CD4-positive, CD25-positive, alpha-beta regulatory T cell (primary cell): ENCODE results near the gene SARNP. TPM values are rescaled to one million over a fixed set of nuclear protein-coding genes. Genes with fewer than 3 reads are reported as not detected.
"Not testable (repeated sequence)": the region's sequence is repeated elsewhere in the genome, so short reads cannot be mapped to it uniquely, and the experiment has no call there.

Experiments used
- ATAC-seq, 2 donors: fragments of 150-1000 bp; cut with Tn5 transposase; one replicate each; pipeline ENCODE4 v1.10.0; 2021; ENCODE audit warnings: low read depth in 2 of 2, moderate number of reproducible peaks in 2 of 2, moderate library complexity in 1 of 2
- DNase-seq, 3 donors: peaks; one replicate each; pipeline versions ENCODE4 v3.0.0 to v3.0.0-alpha.2; 2012 to 2022; ENCODE audit warnings: mixed read lengths in 1 of 3
- H3K27ac ChIP-seq: one replicate; pipeline ENCODE4 v1.7.0; 2013; ENCODE audit warnings: mild to moderate bottlenecking, low read length; ENCODE audit not compliant: insufficient read depth, poor library complexity, severe bottlenecking
- H3K27me3 ChIP-seq: one replicate; pipeline ENCODE4 v1.7.0; 2013; ENCODE audit warnings: low read length; ENCODE audit not compliant: control insufficient read depth, insufficient read depth
- H3K36me3 ChIP-seq: one replicate; pipeline ENCODE4 v1.7.0; 2013; ENCODE audit warnings: mild to moderate bottlenecking, low read length, moderate library complexity; ENCODE audit not compliant: control insufficient read depth, insufficient read depth
- H3K4me1 ChIP-seq: 2 replicates; pipeline ENCODE4 v1.7.0; 2013; ENCODE audit warnings: mild to moderate bottlenecking, low read length; ENCODE audit not compliant: insufficient read depth, control insufficient read depth, poor library complexity, severe bottlenecking
- H3K4me3 ChIP-seq: one replicate; pipeline ENCODE4 v1.7.0; 2013; ENCODE audit warnings: low read depth, mild to moderate bottlenecking, low read length, moderate library complexity
- H3K9me3 ChIP-seq, 2 experiments: 1 replicate in 1 of 2; 2 replicates in 1 of 2; pipeline ENCODE4 v1.7.0; 2013; ENCODE audit warnings: low read length in 2 of 2, mild to moderate bottlenecking in 1 of 2, moderate library complexity in 1 of 2; ENCODE audit not compliant: control insufficient read depth in 2 of 2
- H3K27ac Mint-ChIP-seq, 3 donors: one replicate each; pipeline ENCODE4 v1.8.0; 2020 to 2022; ENCODE audit warnings: mild to moderate bottlenecking in 3 of 3, mixed read lengths in 3 of 3, moderate library complexity in 2 of 3
- H3K27me3 Mint-ChIP-seq: one replicate; pipeline ENCODE4 v1.8.0; 2022; ENCODE audit warnings: mild to moderate bottlenecking, mixed read lengths
- H3K36me3 Mint-ChIP-seq: one replicate; pipeline ENCODE4 v1.8.0; 2020; ENCODE audit warnings: mixed read lengths
- H3K4me1 Mint-ChIP-seq, 4 donors: one replicate each; pipeline ENCODE4 v1.8.0; 2020 to 2022; ENCODE audit warnings: mixed read lengths in 4 of 4, mild to moderate bottlenecking in 1 of 4
- H3K4me3 Mint-ChIP-seq, 4 donors: one replicate each; pipeline ENCODE4 v1.8.0; 2020 to 2022; ENCODE audit warnings: mild to moderate bottlenecking in 4 of 4, mixed read lengths in 4 of 4, moderate library complexity in 3 of 4
- H3K9me3 Mint-ChIP-seq, 7 donors: one replicate each; pipeline ENCODE4 v1.8.0; 2020 to 2022; ENCODE audit warnings: mixed read lengths in 7 of 7, mild to moderate bottlenecking in 3 of 7, moderate library complexity in 2 of 7
- polyA plus RNA-seq, 4 donors: library from polyadenylated mRNA; unstranded; fragments of 300-500 nt; fragmentation: Illumina TruSeq; gene quantifications; one replicate each; pipeline ENCODE4 v1.2.3, GENCODE V29; 2021
- total RNA-seq: library from RNA; stranded (reverse); gene quantifications from one replicate; pipeline ENCODE4 v1.2.3, GENCODE V29; 2022

Gene SARNP
- total and polyA plus RNA-seq, 5 donors from 2014 or later = 49.3 to 159 (median 123) TPM

- not testable (repeated sequence) for H3K36me3 Mint-ChIP-seq, H3K36me3 ChIP-seq, H3K27ac ChIP-seq, H3K27me3 Mint-ChIP-seq, DNase-seq, ATAC-seq, H3K9me3 ChIP-seq, H3K4me3 ChIP-seq, H3K27ac Mint-ChIP-seq, H3K9me3 Mint-ChIP-seq, H3K27me3 ChIP-seq
- peaks cover 0 to 36% (median 19%) of the 10 kb centered on the region in 4 donors for H3K4me1 Mint-ChIP-seq
- peaks cover 20% of the 10 kb centered on the region for H3K4me1 ChIP-seq
- peak overlapping the region in 1 of 4 donors; percentile 64 for H3K4me3 Mint-ChIP-seq
Observed at GRCh38 chr12:55834400-55834799, 16.9 kb upstream of the SARNP start.

DNA sequence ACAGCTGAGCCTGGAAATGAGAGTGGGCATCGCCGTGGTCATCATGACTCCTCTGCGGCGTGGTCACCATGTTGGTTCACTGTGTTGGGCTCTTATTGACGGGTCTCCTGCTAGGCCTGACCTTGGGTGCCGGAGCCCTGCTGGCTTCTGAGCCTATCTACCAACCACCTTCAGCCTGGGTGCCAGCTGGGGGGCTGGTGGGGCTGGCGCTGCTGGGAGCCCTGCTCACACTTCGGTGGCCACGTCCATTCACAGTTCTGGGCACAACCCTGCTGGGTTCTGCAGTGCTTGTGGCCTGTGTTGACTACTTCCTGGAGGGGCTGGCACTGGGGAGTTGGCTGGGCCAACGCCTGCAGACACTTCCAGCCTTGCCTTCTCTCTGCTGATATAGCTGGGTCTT is 15.5 kb upstream of the SARNP start:
- DNase-seq (no peak), ATAC-seq (no peak)
- Mint-ChIP-seq H3K9me3 (peaks cover 0 to 3% (median 0%) of the 10 kb centered on the region in 7 donors), H3K4me3 (peak overlapping the region in 3 of 4 donors; percentile 72 to 99 (median 98)), H3K4me1 (peaks cover 0 to 45% (median 24%) of the 10 kb centered on the region in 4 donors), H3K27me3 (no peaks in the 10 kb centered on the region), H3K27ac (no peak overlapping the region), H3K36me3 (no peaks in the 10 kb centered on the region)
- H3K27ac ChIP-seq = no peak overlapping the region
- no peak overlapping the region for H3K4me3 ChIP-seq
- no peaks in the 10 kb centered on the region for H3K27me3 ChIP-seq
- H3K4me1 ChIP-seq = peaks cover 29% of the 10 kb centered on the region
- H3K9me3 ChIP-seq = no peaks in the 10 kb centered on the region
- H3K36me3 ChIP-seq = no peaks in the 10 kb centered on the region

DNA sequence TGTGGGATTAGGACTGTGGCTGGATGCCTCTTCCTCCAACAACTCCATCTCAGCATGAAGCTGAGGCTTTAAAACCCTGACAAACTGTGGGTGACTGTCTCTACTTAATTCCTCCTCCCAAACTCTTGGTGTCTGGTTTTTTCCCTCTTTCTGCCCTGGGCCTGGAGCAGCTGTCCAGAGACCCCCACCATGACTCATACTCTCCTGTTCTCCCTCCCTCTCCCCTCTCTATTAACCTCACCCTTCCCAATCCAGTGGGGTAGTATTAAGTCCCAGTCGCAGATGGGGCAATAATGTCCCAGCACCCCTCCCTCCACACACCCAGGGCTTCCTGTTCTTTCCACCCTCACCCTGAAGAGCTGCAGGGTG is 13.9 kb upstream of the SARNP start:
- ATAC-seq = no peak
- H3K36me3 Mint-ChIP-seq = peaks cover 4% of the 10 kb centered on the region
- Histone ChIP-seq H3K36me3 (no peaks in the 10 kb centered on the region), H3K4me3 (peak overlapping the region; percentile 97), H3K27ac (no peak overlapping the region), H3K27me3 (no peaks in the 10 kb centered on the region), H3K9me3 (no peaks in the 10 kb centered on the region), H3K4me1 (peaks cover 45% of the 10 kb centered on the region)
- DNase-seq = peak in 1 of 3 donors; percentile 14
- no peaks in the 10 kb centered on the region for H3K27me3 Mint-ChIP-seq
- peaks cover 0 to 3% (median 0%) of the 10 kb centered on the region in 7 donors for H3K9me3 Mint-ChIP-seq
- peak overlapping the region; percentile 88 to 99 (median 98) for H3K4me3 Mint-ChIP-seq
- peaks cover 0 to 59% (median 34%) of the 10 kb centered on the region in 4 donors for H3K4me1 Mint-ChIP-seq
- peak overlapping the region; percentile 92 to 99 (median 96) for H3K27ac Mint-ChIP-seq

DNA sequence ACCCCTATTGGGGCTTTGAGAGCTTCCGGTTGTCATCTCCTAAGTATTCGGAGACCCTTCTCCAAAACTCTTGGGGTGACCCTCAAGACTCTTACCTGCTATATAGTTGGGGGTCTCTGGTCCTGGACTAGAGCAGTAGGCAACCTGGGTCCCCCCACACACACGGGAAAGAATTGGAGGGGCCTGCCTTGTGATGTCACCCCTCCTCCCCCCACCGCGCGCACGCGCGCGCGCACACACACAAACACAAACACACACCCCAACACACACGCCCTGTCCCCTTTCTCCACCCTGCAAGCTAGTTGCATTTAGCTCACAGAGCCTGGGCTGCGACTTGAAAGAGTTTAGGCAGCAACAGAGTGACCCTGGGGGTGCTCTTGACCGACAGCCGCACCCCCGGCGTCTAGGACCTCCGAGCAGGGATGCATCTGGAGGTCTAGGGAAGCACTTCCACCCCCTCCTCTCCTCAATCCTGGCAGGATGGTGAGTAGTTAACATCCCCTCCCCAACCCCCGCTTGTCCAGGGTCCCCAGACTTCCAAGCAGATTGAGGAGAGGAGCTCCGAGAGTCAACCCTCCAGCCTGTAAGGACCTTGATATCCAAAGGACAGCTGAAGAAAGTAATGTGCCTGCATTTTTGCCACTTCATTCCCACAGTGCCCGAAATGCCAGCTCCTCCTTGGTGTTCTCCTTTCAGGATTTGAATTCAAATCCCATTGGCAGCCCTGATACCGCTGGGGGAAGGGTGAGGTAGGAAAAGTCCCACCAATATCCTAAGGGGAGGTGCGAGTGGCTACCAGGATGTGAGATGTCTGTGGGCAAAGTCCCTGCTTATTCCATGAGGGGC is 13.3 kb upstream of the SARNP start:
- Mint-ChIP-seq H3K4me1 (peaks cover 2 to 59% (median 38%) of the 10 kb centered on the region in 4 donors), H3K4me3 (peak overlapping the region; percentile 90 to 99 (median 98)), H3K27ac (peak overlapping the region; percentile 92 to 99 (median 96)), H3K27me3 (no peaks in the 10 kb centered on the region), H3K9me3 (peaks cover 0 to 3% (median 0%) of the 10 kb centered on the region in 7 donors), H3K36me3 (peaks cover 4% of the 10 kb centered on the region)
- H3K27me3 ChIP-seq = no peaks in the 10 kb centered on the region
- peak overlapping the region; percentile 97 for H3K4me3 ChIP-seq
- H3K27ac ChIP-seq = peak overlapping the region; percentile 76
- peak in 2 of 3 donors; percentile 40 to 81 for DNase-seq
- ATAC-seq = no peak
- peaks cover 51% of the 10 kb centered on the region for H3K4me1 ChIP-seq
- H3K9me3 ChIP-seq = no peaks in the 10 kb centered on the region
- H3K36me3 ChIP-seq = no peaks in the 10 kb centered on the region

- H3K36me3 ChIP-seq = no peaks in the 10 kb centered on the region
- Mint-ChIP-seq H3K4me3 (peak overlapping the region; percentile 90 to 99 (median 98)), H3K9me3 (peaks cover 0 to 3% (median 0%) of the 10 kb centered on the region in 7 donors), H3K27ac (peak overlapping the region; percentile 96 to 99 (median 98)), H3K27me3 (no peaks in the 10 kb centered on the region), H3K4me1 (peaks cover 4 to 66% (median 42%) of the 10 kb centered on the region in 4 donors), H3K36me3 (peaks cover 4% of the 10 kb centered on the region)
- peak overlapping the region; percentile 97 for H3K4me3 ChIP-seq
- ATAC-seq = peak; percentile 1
- H3K27me3 ChIP-seq = no peaks in the 10 kb centered on the region
- DNase-seq = peak; percentile 24 to 46 (median 28)
- no peaks in the 10 kb centered on the region for H3K9me3 ChIP-seq
- H3K4me1 ChIP-seq = peaks cover 56% of the 10 kb centered on the region
- peak overlapping the region; percentile 76 for H3K27ac ChIP-seq
Observed at GRCh38 chr12:55829967-55830600, 12.6 kb upstream of the SARNP start.

DNA sequence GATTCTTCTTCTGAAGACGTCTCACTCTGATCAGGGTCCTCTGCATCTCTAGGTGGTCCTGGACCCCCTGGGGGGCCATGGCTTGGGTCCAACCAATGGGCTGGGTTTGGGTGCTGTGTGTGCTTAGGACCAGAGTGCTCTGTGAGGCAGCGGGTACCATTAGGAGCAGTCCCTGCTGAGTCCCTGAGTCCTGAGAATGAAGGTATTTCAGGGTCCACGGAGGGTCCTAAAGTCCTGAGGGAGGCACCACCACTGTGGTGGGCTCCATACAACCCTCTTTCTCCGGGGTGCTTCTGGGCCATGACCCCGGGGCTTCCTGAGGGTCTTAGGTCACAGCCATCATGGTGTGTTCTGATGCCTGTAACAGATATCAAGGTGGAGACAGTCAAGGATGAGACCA is 10.8 kb upstream of the SARNP start:
- H3K4me3 ChIP-seq = peak overlapping the region; percentile 64
- H3K36me3 ChIP-seq = no peaks in the 10 kb centered on the region
- H3K36me3 Mint-ChIP-seq = peaks cover 4% of the 10 kb centered on the region
- no peaks in the 10 kb centered on the region for H3K9me3 ChIP-seq
- ATAC-seq = no peak
- peak overlapping the region; percentile 90 to 99 (median 98) for H3K4me3 Mint-ChIP-seq
- no peak for DNase-seq
- peak overlapping the region; percentile 56 to 99 (median 96) for H3K27ac Mint-ChIP-seq
- H3K27me3 Mint-ChIP-seq = no peaks in the 10 kb centered on the region
- peaks cover 11 to 78% (median 49%) of the 10 kb centered on the region in 4 donors for H3K4me1 Mint-ChIP-seq
- no peaks in the 10 kb centered on the region for H3K27me3 ChIP-seq
- peaks cover 0 to 2% (median 0%) of the 10 kb centered on the region in 7 donors for H3K9me3 Mint-ChIP-seq
- peak overlapping the region; percentile 76 for H3K27ac ChIP-seq
- peaks cover 67% of the 10 kb centered on the region for H3K4me1 ChIP-seq

GRCh38 chr12:55827806-55828205 is 10.3 kb upstream of the SARNP start:
- H3K4me1 Mint-ChIP-seq = peaks cover 11 to 82% (median 50%) of the 10 kb centered on the region in 4 donors
- Histone ChIP-seq H3K9me3 (no peaks in the 10 kb centered on the region), H3K4me3 (peak overlapping the region; percentile 40), H3K36me3 (peaks cover 4% of the 10 kb centered on the region), H3K27me3 (no peaks in the 10 kb centered on the region), H3K27ac (peak overlapping the region; percentile 76), H3K4me1 (peaks cover 67% of the 10 kb centered on the region)
- peak overlapping the region; percentile 90 to 99 (median 98) for H3K4me3 Mint-ChIP-seq
- peak overlapping the region; percentile 94 to 99 (median 96) for H3K27ac Mint-ChIP-seq
- peaks cover 10% of the 10 kb centered on the region for H3K36me3 Mint-ChIP-seq
- peaks cover 0 to 1% (median 0%) of the 10 kb centered on the region in 7 donors for H3K9me3 Mint-ChIP-seq
- no peak for DNase-seq
- H3K27me3 Mint-ChIP-seq = no peaks in the 10 kb centered on the region
- ATAC-seq = no peak
